NCI-H187 (cell line): ENCODE data around the gene HOXA3.
A peak's percentile ranks its signal among the peaks of the same experiment; 100 is the strongest.

Source experiments
- DNase-seq, 2 experiments: peaks; one replicate each; lab custom pipeline; 2025; lab: John Stamatoyannopoulos, UW

HOXA3 gene

DNA sequence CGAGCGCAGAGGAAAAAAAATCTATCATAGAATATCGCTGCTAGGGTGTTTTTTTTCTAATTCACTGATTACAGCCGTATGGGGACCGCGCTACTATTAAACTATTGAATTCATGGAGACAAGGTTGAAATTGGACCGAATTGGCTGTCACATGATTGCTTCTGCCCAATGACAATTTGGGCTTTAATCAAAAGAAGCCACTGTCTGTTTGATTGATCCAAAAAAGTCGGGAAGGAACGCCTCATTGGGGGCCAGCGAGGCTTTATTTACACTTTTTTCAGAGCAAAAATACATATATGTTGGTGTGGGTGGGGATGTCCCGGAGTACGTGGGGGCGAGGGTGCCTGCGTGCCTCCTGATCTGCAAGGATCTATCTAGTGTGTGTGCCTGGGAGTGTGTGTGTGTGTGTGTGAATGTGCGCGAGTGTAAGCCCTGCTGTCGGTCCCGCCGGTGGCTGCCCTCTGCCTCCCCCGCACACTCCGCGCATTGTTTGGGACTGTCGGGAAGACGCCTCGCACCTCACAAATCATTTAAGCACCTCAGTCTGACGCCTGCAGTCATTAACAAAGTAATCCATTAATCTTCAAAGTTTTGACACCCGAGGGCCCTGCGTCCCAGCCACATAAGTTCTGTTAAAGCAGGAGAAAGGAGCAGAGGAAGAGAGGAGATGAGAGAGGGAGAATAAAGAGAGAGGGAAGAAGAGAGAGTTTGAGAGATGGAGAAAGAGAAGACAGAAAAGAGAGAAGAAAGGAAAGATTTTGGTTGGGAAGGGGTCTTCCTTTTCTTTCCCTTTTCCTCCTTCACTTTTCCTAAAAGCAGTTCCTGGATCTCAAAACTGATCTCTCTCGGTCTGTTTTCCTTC lies 49.6 kb downstream of the HOXA3 start, which contains the start of gene HOXA2:
TSS of gene HOXA2 (minus strand) at position 103 of the 862 bp plus-strand sequence. CDS start 183 bp downstream, outside the sequence.
- DNase-seq = no peak

DNA sequence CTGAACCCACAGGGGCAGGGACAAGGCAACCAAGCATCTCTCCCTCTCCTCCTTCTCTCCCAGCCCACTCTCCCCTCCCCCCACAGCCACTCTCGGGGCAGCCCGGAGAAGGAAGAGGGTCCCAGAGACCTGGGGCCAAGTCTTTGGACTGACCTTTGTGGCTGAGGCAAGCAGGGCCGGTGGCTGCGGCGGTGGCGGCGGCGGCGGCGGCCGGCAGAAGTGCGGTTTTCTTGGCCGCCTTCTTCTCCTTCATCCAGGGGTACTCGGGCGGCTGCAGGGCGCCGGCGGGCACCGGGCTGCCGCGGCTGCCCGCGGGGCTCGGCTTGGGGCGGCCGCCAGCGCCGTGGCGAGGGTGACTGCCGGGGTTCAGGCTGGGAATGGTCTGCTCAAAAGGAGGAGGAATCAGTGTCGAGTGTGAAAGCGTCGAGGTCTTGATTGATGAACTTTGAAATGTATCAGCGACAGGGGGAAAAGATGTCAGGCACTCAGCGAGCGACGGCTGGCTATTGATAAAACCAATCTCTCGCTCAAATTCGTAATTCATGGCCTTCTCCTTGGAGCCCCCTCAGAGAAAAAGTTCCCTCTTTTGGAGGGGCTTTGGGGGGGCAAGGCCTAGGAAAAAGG lies 50.3 kb downstream of the HOXA3 start:
- DNase-seq = no peak

DNA sequence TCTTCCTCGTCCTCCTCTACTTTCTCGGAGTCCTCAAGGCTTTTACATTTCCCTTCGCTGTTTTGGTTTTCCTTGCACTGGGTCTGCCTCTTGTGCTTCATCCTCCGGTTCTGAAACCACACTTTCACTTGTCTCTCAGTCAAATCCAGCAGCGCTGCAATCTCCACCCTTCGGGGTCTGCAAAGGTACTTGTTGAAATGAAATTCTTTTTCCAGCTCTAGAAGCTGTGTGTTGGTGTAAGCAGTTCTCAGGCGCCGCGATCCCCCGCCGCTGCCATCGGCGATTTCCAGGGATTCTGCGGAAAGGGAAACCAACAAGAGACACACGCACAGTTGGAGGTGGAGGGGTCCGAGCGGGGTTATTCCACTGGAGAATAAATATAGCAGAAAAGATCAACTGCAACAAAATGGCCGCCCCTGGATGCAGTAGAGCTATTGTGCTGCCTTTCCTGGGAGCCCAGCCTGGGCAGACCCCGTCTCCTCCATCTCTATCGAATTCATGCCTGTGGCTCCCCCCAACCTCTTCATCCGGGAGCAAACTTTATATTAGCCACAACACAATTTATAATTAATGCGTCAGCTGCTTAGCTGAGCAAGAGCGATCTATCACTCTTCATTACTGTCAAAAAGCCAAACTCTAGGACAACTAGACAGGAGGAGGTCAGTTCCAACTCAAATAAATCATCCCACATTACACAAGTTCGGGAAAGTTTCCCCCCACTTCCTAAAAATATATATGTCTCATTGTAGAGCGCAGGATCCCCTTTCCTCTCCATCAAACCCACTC lies 51.0 kb downstream of the HOXA3 start:
- DNase-seq = no peak

DNA sequence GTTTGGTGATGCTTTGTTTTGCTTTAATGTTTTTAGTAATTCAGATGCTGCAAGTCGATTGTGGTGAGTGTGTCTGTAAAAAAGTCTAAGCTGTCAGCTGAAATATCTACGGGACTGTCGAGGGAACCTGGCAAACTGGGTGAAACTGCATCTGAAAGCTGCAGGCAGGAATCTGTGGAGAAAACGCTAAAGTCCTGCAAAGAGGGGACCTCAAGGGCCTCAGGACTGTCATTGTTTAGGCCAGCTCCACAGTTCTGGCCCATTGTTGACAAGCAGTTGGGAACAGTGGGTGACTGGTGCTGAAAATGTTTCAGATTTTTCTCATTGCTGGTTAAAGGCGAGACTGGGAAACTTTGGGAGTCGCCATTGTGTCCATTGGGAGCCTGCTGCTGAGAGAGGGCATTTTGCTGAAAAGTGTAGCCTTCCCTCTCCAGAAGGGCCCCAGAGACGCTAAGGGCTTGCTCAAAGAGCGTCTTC lies 51.7 kb downstream of the HOXA3 start:
- no peak for DNase-seq

DNA sequence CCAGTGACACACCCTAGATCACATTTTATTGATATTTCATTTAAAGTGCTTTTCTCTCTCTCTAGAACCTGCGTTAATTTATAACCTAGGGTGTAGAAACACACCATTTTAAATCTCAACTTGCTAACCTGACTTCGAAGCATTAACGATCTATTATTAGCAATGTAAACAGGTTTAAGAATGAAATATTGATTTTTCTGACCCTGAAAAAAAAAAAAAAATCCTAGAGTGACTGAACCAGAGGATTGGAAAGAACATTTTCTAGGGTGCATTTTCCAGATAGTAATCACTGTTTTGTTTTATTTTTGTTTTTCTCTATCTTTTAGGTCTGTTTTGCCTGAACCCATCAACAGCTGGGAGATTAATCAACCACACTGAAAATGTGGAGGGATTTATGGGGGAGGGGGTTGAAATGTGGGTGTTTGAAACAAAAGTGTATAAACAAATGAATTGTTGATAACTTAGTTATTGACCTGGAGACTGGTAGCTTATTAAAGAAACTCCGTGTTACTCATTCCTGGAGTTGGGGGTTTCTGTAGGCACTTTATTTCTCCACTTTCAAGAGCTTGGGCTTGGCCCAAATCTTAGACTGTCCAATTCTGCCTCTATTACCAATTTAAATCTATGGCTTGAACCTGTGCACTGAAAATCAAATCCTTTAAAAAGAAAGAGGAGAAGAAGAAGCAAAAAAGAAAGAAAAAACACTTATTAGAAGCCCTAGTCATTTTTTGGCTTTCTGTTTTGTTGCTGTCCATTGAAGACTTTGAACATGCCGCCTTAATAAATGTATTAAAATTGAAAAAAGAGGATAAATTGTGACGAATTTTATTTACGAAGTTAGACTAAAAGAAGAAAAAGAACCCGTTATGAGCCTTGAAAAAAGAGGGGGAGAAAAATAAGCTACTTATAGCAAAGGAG lies 52.7 kb downstream of the HOXA3 start:
- DNase-seq = no peak

DNA sequence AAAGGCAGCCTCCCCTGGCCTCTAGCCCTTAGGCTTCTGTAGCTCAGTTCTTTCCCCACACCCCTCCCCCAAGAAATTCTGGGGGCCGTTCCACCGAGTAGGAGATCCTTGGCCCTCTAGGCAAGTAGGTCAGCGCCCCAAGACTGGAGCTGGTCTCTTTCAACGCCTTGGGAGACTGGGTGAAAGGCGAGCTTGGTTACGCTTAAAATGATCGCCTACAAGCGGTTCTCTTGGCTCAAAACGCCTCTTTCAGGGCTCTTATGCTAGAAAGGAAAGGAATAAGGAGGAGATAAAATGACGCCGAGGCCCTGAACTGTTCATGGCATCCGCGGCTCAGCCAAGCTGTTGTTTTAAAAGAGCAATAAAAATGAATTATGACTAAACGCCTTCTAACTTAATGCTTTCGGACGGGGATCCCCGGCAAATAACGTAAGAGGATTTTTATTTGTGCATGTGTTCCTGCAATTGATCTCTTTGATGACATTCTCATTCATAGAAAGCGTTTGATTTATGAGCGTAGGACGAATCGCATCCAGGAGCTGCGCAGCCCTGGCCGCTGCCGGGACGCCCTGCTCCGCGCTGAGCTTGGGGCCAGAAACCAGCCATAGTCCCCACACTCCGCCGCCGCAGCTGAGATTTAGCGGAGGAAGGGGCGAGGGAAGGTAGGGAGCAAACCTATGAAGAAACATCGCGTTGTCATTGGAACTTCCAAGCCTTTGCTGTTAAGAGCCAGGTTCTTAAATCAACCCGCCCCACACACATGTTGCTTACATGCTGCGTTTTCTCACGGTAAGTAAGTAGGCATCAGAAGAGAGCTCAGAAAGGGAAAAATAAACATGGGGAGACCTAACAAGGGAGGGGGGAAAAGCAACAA lies 53.6 kb downstream of the HOXA3 start:
- DNase-seq = peak in 1 of 2 experiments; percentile 77

DNA sequence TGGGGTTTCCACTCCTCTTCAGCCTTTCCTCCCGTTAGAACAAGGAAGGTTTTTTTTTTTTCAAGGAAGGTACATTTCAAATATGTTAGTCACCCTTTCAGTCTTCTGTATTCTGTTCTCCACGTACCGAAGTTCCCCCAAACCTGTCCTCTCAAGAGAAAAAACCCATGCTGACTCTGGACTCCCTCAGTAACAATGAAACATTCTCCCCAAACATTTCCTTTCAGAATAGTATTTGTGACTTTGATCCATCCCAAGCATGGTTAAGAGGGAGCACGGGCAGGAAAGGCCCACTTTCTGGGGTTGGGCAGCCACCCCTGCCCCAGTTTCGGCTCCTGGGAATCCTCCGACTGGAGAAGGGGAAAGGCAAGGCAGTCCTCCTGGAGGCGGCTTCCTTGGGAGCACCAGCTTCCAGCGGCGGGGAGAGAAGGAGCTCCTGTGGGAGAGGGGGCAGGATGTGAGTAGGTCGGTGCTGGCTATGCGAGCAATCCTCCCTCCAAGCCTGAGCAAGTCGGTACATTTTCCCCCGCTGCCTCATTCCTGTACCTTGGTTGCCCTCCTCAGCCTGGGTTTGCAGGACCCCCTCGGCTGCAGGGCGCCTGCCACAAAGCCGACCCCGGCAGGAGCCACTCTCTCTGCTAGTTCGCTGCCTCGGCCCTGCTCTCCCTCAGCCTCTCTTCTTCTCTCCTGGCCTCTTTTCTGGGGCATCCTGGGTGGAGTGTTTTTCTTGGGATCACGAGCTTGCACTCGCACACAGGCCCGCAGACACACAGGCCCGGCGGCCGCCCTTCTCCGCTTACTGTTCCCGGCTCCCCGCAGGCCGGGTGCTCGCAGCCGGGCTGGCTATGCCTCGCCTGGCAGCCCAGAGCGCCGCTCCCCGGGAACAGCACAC lies 54.5 kb downstream of the HOXA3 start:
- peak in 1 of 2 experiments; percentile 28 for DNase-seq

DNA sequence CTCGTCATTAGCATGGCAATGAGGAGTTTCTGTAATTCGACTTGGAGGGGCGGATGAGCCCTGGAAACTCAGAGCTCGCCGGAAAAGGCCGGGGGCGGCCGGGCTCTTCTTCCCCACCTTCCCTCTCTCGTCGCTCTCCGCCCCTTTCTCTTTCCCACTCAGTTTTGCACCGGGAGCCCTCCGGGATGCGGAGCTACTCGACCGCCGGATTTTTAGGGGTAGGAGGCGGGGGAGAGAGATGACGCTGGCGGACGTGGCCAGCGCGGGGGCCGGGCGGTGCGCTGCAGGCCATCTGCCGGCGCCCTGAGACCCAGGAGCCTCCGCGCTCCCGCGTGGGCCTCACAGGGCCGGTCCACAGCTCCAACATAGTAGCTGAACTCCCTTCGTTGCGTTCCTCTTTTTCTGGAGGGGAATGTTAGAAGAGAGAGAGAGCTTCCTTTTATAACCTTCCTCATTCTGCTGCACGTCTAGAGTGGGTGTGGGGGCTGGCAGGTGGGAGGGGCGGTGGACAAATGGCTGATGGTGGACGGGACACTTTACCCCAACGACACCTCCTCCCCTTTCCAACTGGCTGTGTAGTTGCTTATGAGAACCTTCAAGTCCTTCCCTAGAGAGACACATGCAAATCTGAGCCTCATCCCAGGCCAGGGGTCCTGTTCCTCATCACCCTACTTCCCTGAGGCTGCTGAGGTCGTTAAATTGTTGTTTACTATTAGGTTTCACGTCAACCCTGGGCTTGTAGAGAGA lies 55.4 kb downstream of the HOXA3 start:
- DNase-seq = no peak

DNA sequence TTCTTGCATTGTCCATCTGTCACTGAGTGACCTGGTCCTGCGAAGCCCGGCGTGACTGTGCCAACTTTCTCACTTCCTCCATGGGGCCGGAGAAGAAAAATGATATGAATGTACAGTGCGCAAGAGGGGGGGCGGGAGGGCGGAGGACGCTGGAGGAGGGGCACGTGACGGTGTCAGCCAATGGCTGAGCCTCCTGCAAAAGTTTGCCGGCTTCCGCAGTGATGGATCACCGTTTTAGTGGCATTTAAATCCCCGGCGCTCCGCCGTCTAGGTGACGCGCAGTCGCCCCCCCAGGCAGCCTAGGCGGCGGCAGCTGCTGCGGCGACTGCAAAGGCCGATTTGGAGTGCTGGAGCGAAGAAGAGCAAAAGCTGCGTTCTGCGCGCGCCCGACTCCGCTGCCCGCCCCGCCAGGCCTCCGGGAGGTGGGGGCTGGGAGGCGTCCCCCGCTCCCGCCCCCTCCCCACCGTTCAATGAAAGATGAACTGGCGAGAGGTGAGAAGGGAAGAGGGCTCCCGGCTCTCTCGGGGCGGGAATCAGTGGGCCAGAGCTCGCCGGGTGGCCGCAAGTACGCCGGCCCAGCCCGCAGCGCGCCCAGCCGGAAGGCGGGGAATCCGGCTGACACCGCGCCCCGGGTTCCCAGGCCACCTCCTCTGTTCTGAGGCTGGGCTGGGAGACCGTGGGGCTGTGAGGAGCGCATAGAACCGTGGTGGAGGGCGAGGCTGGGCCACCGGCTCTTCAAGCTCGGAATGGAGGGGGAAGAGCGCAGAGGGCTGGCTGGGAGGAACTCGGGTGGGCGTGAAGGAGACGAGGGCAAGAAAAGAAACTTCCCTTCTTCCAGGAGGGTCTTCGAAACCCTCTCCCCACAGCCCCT lies 56.3 kb downstream of the HOXA3 start, which contains the start of gene HOXA1:
TSS of gene HOXA1 (minus strand) at position 104 of the 871 bp plus-strand sequence. CDS start at position 16, 88 bp downstream.
- DNase-seq = peak; percentile 70 to 87

DNA sequence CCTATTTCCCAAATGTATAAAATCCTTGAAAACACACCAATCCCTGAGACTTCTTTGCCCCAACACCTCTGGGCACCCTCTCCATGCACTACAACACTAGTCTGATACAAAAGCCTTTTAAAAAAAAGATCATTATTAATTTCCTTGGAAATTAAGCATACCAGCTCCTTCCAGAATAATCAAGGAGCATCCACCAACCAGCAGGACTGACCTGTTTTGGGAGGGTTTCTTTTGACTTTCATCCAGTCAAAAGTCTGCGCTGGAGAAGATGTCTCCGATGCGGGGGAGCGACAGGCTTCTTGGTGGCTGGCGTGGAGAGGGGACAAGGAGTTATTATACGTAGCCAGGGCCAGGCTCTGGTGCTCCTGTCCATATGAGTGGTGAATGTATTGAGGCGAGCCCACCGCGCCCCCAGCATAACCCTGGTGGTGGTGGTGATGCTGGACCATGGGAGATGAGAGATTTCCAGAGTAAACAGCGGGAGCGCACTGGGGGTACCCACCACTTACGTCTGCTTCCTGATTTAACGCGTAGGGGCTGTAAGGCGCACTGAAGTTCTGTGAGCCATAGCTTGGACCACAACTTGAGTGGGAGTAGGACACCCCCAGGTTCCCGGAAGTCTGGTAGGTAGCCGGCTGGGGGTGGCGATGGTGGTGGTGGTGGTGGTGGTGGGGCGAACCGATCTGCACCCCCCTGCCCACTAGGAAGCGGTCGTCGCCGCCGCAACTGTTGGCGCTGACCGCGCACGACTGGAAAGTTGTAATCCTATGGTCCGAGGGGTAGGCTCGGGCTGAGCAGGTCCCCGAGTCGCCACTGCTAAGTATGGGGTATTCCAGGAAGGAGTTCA lies 57.1 kb downstream of the HOXA3 start:
- DNase-seq = no peak

DNA sequence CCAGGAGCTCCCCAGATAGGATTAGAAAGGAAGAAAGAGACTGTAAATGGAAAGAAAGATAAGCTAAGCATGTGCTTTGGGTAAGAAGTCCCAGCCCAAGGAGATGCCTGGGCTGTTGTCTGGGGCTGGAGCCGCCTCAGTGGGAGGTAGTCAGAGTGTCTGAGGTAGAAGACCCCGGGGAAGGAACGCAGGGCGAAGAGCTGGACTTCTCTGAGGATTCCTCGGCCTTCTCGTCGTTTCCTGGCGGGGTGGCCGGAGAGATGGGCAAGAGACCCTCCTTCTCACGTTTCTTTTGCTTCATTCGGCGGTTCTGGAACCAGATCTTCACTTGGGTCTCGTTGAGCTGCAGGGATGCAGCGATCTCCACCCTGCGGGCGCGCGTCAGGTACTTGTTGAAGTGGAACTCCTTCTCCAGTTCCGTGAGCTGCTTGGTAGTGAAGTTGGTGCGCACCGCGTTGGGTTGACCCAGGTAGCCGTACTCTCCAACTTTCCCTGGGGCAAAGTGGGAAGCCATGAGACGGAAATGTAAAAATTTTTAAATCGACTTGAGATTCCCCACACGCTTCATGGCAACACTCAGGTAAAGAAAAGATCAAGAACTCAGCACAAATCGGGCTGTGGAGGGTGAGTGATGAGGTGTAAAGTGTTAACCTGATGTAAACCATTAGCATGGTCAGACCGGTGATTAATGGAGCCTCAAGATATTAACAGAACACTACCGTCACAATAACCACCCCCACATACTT lies 57.9 kb downstream of the HOXA3 start:
- DNase-seq = no peak

DNA sequence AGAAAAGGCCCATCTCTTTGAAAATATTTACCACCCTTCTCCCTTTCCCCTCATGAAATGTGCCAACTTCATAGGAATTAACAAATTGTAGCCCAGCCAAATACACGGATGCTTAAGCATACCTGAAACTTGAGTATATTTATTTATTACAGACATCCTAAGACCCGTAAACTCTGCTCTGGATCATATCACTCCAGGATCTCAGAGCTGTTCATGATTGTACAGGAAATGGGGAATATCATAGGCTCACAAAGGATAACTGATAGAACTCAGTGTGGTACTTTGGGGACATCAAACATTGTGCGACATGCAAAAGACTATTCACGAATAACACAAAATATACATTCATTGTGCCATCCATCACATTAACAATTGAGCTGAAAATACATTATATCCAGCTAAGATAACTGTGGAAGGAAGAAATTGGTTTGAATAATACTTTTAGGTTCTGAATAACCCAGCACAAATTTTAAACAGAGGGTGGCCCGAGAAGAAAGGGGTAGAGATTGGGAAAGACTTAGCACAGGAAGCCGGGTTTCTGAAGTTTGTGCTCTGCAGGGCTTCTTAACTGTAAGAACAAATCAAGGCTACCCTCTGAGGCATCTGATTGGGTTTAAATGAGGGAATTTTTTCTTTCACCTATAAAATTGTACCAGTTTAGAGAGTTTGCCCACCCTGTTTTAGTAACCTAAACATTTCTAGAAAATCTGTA lies 59.0 kb downstream of the HOXA3 start:
- DNase-seq = no peak

DNA sequence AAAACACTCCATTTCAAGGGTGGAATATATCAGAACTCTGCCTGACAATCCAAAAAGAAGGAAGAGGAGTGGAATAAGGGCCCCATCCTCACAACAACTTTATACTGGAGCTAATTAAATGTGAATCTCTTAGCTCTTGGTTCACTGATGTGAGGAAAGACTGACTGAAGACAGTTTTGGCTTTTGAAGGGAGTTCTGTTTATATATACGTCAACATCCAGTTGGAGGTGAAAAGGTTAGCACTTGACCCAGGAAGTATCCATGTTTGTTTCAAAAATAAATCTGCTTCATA lies 59.6 kb downstream of the HOXA3 start:
- no peak for DNase-seq

DNA sequence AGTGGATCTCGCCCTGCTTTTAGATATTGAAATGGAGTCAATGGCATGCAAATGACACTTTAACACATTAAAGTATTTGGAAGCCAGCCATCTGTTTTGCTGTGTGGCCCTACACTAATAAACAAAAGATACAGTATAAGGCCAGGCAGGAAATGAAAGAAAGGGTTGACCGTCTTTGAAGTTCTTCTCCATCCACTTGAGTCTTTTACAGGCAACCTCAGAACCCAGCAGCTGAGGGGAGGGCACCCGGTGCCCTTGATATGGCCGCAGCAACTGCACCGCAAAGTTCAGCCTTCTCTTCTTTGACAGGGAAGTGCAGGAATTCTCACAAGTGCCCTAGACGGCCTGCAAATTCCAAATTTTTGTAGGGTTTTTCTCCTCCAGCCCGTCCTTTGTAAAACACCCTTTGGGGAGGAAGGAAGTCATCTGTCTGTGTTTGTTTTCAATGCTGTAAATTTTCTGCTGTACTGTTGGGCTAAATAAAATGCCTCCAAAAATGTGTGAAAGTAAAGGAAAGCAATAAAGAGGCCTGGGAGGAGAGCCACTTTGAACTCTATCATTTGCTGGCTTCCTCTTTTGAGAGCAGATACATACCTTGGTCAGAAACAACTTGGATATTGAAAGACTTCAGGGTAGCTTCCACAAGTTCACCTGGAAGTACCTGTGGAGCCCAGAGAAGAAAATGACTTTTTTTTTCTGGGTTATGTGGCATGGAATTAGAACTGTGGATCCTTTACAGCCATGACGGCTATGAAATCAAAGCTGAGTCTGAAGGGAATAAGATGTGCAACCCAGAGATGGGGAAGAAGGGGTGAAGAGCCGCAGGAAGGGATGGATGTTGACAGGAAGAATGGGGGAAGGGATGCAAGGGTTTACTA lies 60.2 kb downstream of the HOXA3 start:
- DNase-seq = no peak
